H54 (cell line): Measurements from ENCODE around the gene SH3BP5L.
"Not testable (repeated sequence)": the region's sequence is repeated elsewhere in the genome, so short reads cannot be mapped to it uniquely, and the experiment has no call there.

Experiments
- DNase-seq: peaks from one replicate; pipeline ENCODE4 v3.0.0; 2011; ENCODE audit warnings: low spot score, mixed read lengths; ENCODE audit not compliant: insufficient read length
- FAIRE-seq: peaks from 3 replicates; lab custom pipeline; 2011; peaks lifted over from hg19 to GRCh38; lab: Jason Lieb, UNC
- POLR2A ChIP-seq: IDR thresholded peaks from 2 replicates; pipeline ENCODE4 v1.6.1; 2011; ENCODE audit warnings: low read depth, mild to moderate bottlenecking, low read length

SH3BP5L gene

GRCh38 chr1:248814351-248814750 lies 11.4 kb downstream of the SH3BP5L start:
- TF ChIP-seq POLR2A: no peak
- FAIRE-seq: no peak
- no peak for DNase-seq

GRCh38 chr1:248813546-248813945 lies 12.2 kb downstream of the SH3BP5L start:
- no peak for TF ChIP-seq POLR2A
- no peak for FAIRE-seq
- DNase-seq: no peak

- FAIRE-seq: no peak
- TF ChIP-seq POLR2A: no peak
- DNase-seq: no peak
Observed at GRCh38 chr1:248812736-248813425, 12.8 kb downstream of the SH3BP5L start.

GRCh38 chr1:248811514-248812490 lies 13.9 kb downstream of the SH3BP5L start:
- no peak for TF ChIP-seq POLR2A
- DNase-seq (no peak), FAIRE-seq (no peak)

DNA sequence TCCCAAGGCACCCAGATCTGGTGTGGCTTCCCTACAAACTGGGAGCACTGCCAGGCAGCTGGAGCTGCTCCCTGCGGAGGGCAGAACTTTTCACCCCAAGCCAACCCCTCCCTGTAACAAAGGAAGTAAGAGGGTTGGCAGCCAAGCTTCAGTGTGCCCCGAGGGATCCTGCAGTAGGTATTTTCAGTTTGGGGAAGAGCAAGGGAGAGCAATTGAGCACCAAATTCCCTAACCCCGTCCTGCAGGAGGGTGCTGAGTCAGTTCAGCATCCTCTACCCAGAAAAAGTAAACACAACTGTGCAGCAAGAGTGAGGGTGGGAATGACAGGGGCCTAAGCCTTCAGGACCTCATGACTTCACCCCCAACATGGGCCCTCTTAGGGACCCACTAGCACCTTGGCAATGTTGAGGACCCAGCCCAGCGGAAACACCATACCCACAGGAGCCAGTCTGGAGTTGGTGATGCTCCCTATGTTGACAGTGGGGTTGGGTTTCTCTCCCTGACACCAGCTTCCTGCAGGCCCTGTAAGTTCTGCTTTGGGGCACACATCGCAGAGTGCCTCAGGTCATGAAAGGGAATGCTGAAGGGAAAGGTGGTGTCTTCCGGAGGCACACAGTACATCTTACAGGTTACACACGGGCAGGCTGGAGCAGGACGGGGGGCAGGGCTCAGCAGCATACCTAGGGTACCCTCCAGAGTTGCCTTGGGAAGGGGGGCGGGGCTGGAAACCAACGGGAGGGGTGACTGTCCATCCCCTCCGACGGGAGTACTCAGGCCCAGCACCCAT lies 14.8 kb downstream of the SH3BP5L start:
- no peak for TF ChIP-seq POLR2A
- DNase-seq: peak; percentile 61
- no peak for FAIRE-seq

DNA sequence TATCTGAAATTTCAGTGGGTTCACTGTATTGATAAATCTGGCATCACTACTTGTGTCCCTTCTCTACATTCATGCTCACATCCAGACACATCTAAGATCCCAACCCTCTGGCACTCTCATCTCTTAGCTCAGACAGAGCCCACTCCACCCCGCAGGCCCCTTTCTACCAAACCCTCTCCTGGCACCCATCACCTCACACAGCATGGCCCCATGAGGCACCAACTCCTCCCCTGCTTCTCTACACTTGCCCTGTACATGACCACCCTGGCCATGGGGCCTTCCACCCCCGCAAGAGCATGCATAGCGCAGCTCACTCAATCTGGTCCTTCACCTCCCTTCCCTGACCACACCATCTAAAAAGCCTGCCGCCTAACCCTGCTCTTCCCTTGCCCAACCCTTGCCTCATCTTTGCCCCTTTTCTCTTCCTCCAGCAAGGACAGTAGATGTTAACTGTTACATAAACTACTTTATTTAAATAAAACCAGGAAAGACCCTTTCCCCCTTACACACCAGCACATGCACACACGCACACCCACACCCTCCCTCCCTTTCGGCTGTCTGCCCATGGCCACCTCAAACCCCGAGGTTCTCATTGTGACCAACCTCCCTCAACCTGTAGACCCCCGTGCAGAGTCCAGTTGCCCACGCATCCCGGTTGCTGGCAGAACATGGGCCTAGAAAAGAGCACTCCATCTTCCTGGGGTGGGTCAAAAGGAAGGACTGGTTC lies 15.6 kb downstream of the SH3BP5L start:
- no peak for TF ChIP-seq POLR2A
- no peak for DNase-seq
- no peak for FAIRE-seq

GRCh38 chr1:248808876-248809275 lies 16.8 kb downstream of the SH3BP5L start:
- no peak for TF ChIP-seq POLR2A
- FAIRE-seq (no peak), DNase-seq (no peak)

- DNase-seq: no peak
- FAIRE-seq: no peak
- no peak for TF ChIP-seq POLR2A
Observed at GRCh38 chr1:248807067-248807737, 18.5 kb downstream of the SH3BP5L start.

DNA sequence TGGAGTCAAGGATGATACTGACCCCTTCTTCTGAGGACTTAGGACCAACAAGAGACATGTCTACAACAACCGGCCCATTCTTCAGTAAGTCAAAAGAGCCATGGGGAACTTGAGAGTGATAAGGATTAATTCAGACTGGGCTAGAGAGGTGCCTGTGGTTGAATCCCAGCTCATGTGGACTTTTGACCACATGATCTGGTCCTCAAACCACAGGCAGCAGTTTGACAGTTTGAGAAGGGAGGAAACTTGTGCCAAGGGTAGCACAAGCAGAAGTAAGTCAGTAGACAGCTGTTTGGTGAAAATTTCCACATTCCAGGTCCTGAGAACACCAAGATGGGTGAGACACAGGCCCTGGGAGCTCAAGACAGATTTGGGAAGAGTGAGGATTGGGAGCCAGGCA lies 19.8 kb downstream of the SH3BP5L start:
- FAIRE-seq: no peak

DNA sequence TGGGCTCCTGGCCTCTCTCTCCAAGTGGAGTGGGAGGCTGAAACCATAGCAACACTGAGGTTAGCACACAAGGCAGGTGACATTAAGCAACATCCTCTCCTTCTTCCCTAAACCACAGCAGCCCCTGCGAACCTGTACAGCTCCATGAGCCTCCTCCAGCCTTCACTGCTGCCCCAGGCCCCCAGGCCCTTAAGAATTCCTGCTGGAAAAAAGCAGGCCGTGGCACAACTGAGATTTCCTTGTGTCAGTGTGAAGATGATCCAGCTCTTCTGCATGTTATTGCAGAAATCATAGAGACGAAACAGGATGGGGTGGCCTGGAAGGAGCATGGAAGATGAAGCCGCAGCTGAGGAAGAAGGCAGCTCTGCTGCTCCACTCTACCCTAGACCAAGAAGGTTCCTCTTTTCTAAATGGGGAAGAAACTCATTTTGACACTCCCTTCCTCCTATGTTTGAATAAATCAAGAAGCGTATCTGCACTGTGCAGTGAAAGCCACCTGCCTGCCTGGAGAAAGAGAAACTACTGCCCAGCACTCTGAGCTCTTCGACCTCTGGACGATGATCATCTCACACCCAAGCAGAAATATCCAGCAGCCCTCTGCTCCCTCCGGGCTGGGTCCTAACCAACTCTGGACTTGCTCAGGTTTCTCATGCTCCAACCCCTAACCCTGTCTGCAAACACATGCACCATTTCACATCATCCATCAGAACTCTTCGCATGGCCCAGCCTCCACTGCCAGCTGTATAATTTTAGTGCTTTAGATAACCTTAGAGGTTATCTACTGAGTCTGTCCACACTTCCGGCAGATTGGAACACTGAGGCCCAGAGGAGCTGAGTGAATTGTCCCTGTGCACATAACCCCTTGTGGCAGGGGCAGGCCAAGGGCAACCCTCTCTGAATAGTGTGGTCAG lies 20.7 kb downstream of the SH3BP5L start:
- no peak for DNase-seq
- FAIRE-seq: no peak
- TF ChIP-seq POLR2A: no peak

More for the DNA sequence above, 19.8 kb downstream of the SH3BP5L start:
- DNase-seq: no peak
- TF ChIP-seq POLR2A: no peak

GRCh38 chr1:248803501-248803900 lies 22.2 kb downstream of the SH3BP5L start:
- FAIRE-seq: not testable (repeated sequence)

GRCh38 chr1:248802454-248802853 lies 23.3 kb downstream of the SH3BP5L start:
- DNase-seq (no peak), FAIRE-seq (no peak)
- TF ChIP-seq POLR2A: no peak

More at GRCh38 chr1:248803501-248803900, 22.2 kb downstream of the SH3BP5L start:
- DNase-seq: not testable (repeated sequence)
